A673 (cell line): Measurements from ENCODE around the gene CHP2.

ENCODE experiments used
- EZH2 ChIP-seq: fragments of 200-600 bp; sonication (generic); IDR thresholded peaks from 2 replicates; pipeline ENCODE4 v1.6.1; 2017; ENCODE audit warnings: borderline replicate concordance, low read depth, mild to moderate bottlenecking, mixed read lengths, antibody characterized with exemption, low read length; ENCODE audit not compliant: poor library complexity, severe bottlenecking
- TF ChIP-seq, protein P1 (sequence below): fragments of 300-800, 200-600 bp; sonication (generic); conservative IDR thresholded peaks from 2 replicates; pipeline ENCODE4 v1.5.1; 2017; ENCODE audit warnings: low read depth, mild to moderate bottlenecking, antibody characterized with exemption, low read length, moderate library complexity, mixed read lengths

DNA sequence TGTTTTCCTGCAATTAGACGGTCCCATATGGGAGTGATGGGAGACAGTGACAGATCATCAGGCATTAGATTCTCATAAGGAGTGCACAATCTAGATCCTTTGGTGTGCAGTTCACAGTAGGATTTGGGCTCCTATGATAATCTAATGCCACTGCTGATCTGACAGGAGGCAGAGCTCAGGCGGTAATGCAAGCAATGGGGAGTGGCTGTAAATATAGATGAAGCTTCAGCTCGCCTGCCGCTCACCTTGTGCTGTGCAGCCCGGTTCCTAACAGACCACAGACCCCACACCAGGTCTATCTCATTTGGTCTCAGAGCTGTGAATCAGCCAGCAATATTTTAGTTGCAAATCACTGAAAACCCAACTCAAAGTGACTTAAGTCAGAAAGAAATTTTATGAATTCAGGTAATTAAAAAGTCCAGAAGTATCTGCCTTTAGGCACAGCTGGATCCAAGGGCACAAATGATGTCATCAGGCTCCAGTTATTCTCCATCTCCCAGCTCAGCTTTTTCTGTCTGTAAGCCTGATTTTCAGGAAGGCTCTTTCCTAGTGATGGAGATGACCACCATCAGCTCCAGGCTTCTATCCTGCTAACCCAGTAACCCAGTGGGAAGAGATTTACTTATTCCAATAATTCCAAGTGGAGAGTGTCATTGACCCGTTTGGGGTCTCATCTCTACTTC, 3.3 kb downstream of the CHP2 start:
- TF ChIP-seq, protein P1, sequence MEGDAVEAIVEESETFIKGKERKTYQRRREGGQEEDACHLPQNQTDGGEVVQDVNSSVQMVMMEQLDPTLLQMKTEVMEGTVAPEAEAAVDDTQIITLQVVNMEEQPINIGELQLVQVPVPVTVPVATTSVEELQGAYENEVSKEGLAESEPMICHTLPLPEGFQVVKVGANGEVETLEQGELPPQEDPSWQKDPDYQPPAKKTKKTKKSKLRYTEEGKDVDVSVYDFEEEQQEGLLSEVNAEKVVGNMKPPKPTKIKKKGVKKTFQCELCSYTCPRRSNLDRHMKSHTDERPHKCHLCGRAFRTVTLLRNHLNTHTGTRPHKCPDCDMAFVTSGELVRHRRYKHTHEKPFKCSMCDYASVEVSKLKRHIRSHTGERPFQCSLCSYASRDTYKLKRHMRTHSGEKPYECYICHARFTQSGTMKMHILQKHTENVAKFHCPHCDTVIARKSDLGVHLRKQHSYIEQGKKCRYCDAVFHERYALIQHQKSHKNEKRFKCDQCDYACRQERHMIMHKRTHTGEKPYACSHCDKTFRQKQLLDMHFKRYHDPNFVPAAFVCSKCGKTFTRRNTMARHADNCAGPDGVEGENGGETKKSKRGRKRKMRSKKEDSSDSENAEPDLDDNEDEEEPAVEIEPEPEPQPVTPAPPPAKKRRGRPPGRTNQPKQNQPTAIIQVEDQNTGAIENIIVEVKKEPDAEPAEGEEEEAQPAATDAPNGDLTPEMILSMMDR: no peak
- no peak for TF ChIP-seq EZH2
